CD4-positive, CD25-positive, alpha-beta regulatory T cell (primary cell): ENCODE measurements around the gene METTL1. TPM values are rescaled to one million over a fixed set of nuclear protein-coding genes. Genes with fewer than 3 reads are reported as not detected.

Source experiments
- ATAC-seq, 2 donors: fragments of 150-1000 bp; cut with Tn5 transposase; one replicate each; pipeline ENCODE4 v1.10.0; 2021; ENCODE audit warnings: low read depth in 2 of 2, moderate number of reproducible peaks in 2 of 2, moderate library complexity in 1 of 2
- DNase-seq, 3 donors: peaks; one replicate each; pipeline versions ENCODE4 v3.0.0 to v3.0.0-alpha.2; 2012 to 2022; ENCODE audit warnings: mixed read lengths in 1 of 3
- H3K27ac ChIP-seq: one replicate; pipeline ENCODE4 v1.7.0; 2013; ENCODE audit warnings: mild to moderate bottlenecking, low read length; ENCODE audit not compliant: insufficient read depth, poor library complexity, severe bottlenecking
- H3K27me3 ChIP-seq: one replicate; pipeline ENCODE4 v1.7.0; 2013; ENCODE audit warnings: low read length; ENCODE audit not compliant: control insufficient read depth, insufficient read depth
- H3K36me3 ChIP-seq: one replicate; pipeline ENCODE4 v1.7.0; 2013; ENCODE audit warnings: mild to moderate bottlenecking, low read length, moderate library complexity; ENCODE audit not compliant: control insufficient read depth, insufficient read depth
- H3K4me1 ChIP-seq: 2 replicates; pipeline ENCODE4 v1.7.0; 2013; ENCODE audit warnings: mild to moderate bottlenecking, low read length; ENCODE audit not compliant: insufficient read depth, control insufficient read depth, poor library complexity, severe bottlenecking
- H3K4me3 ChIP-seq: one replicate; pipeline ENCODE4 v1.7.0; 2013; ENCODE audit warnings: low read depth, mild to moderate bottlenecking, low read length, moderate library complexity
- H3K9me3 ChIP-seq, 2 experiments: 1 replicate in 1 of 2; 2 replicates in 1 of 2; pipeline ENCODE4 v1.7.0; 2013; ENCODE audit warnings: low read length in 2 of 2, mild to moderate bottlenecking in 1 of 2, moderate library complexity in 1 of 2; ENCODE audit not compliant: control insufficient read depth in 2 of 2
- H3K27ac Mint-ChIP-seq, 3 donors: one replicate each; pipeline ENCODE4 v1.8.0; 2020 to 2022; ENCODE audit warnings: mild to moderate bottlenecking in 3 of 3, mixed read lengths in 3 of 3, moderate library complexity in 2 of 3
- H3K27me3 Mint-ChIP-seq: one replicate; pipeline ENCODE4 v1.8.0; 2022; ENCODE audit warnings: mild to moderate bottlenecking, mixed read lengths
- H3K36me3 Mint-ChIP-seq: one replicate; pipeline ENCODE4 v1.8.0; 2020; ENCODE audit warnings: mixed read lengths
- H3K4me1 Mint-ChIP-seq, 4 donors: one replicate each; pipeline ENCODE4 v1.8.0; 2020 to 2022; ENCODE audit warnings: mixed read lengths in 4 of 4, mild to moderate bottlenecking in 1 of 4
- H3K4me3 Mint-ChIP-seq, 4 donors: one replicate each; pipeline ENCODE4 v1.8.0; 2020 to 2022; ENCODE audit warnings: mild to moderate bottlenecking in 4 of 4, mixed read lengths in 4 of 4, moderate library complexity in 3 of 4
- H3K9me3 Mint-ChIP-seq, 7 donors: one replicate each; pipeline ENCODE4 v1.8.0; 2020 to 2022; ENCODE audit warnings: mixed read lengths in 7 of 7, mild to moderate bottlenecking in 3 of 7, moderate library complexity in 2 of 7
- polyA plus RNA-seq, 4 donors: library from polyadenylated mRNA; unstranded; fragments of 300-500 nt; fragmentation: Illumina TruSeq; gene quantifications; one replicate each; pipeline ENCODE4 v1.2.3, GENCODE V29; 2021
- total RNA-seq: library from RNA; stranded (reverse); gene quantifications from one replicate; pipeline ENCODE4 v1.2.3, GENCODE V29; 2022

Gene METTL1
- total and polyA plus RNA-seq, 5 donors from 2014 or later: 3.5 to 10.8 (median 7.1) TPM

DNA sequence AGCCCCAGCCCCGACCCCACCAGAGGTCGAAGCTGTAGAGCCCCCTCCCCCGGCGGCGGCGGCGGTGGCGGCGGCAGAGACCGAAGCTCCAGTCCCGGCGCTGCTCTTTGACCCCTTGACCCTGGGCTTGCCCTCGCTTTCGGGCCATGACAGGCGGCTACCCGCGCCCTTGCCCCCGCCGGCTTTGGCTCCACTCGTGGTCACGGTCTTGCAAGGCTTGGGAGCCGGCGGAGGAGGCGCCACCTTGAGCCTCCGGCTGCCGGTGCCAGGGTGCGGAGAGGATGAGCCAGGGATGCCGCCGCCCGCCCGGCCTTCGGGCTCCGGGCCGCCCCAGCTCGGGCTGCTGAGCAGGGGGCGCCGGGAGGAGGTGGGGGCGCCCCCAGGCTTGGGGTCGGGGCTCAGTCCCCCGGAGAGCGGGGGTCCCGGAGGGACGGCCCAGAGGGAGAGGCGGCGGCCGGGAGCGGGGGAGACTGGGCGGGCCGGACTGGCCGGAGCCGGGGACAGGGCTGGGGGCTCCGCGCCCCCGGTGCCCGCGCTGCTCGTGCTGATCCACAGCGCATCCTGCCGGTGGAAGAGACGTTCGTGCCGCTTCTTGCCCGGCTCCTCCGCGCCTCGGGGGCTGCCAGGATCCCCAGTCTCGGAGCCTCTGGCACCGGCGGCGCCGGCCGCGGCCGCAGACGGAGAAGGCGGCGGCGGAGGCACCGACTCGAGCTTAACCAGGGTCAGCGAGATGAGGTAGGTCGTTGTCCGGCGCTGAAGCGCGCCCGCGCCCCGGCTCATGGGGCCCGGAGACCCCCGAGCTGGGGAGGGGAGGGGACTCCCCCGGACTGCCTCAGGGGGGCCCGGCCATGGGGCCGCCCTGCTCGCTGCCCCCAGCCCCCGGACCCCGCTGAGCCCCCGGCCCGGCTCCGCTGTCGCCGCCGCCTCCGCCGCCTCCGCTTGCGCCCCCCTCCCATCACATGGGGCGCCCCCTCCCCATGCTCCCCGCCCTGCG is 34.1 kb downstream of the METTL1 start:
- Histone ChIP-seq H3K27ac (no peak overlapping the region), H3K36me3 (peaks cover 37% of the 10 kb centered on the region), H3K4me1 (peaks cover 42% of the 10 kb centered on the region), H3K9me3 (no peaks in the 10 kb centered on the region), H3K4me3 (no peak overlapping the region), H3K27me3 (no peaks in the 10 kb centered on the region)
- Mint-ChIP-seq H3K9me3 (peaks cover 0 to 2% (median 0%) of the 10 kb centered on the region in 7 donors), H3K4me1 (peaks cover 0 to 53% (median 31%) of the 10 kb centered on the region in 4 donors), H3K27ac (no peak overlapping the region), H3K36me3 (peaks cover 27% of the 10 kb centered on the region), H3K4me3 (no peak overlapping the region), H3K27me3 (no peaks in the 10 kb centered on the region)
- ATAC-seq: no peak
- no peak for DNase-seq

DNA sequence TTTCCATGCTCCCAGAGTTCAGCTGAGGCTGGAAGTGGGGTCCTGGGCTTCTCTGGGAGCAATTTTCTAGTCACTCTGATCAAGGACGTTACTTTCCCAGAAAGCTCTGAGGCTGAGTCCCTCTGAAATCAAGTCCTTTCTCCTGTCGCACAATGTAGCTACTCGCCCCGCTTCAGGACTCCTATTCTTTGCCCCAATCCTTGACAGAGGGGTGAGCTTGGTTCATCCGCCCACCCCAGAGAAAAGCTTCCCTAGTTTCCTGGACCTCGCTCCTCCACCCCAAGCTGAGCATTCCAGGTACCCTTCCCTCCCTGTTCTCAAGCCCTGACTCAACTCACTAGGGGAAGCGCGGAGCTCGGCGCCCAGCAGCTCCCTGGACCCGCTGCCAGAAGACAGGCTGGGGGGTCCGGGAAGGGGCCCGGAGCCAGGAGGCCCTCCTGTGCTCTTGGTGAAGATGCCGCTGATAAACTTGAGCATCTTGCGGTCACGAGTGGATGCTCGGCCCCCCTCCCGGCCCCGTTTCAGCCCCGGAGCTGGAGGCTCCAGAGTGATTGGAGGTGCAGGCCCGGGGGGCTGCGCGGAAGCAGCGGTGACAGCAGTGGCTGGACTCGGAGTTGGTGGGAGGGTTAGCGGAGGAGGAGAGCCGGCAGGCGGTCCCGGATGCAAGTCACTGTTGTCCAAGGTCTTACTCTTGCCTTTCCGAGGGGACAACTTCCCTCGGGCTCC is 35.0 kb downstream of the METTL1 start:
- Histone ChIP-seq H3K27me3 (no peaks in the 10 kb centered on the region), H3K9me3 (no peaks in the 10 kb centered on the region), H3K4me1 (peaks cover 34% of the 10 kb centered on the region), H3K27ac (no peak overlapping the region), H3K36me3 (peaks cover 46% of the 10 kb centered on the region), H3K4me3 (no peak overlapping the region)
- ATAC-seq (no peak), DNase-seq (no peak)
- Mint-ChIP-seq H3K27ac (peak overlapping the region in 2 of 3 donors; percentile 23 to 51), H3K27me3 (no peaks in the 10 kb centered on the region), H3K9me3 (peaks cover 0 to 2% (median 0%) of the 10 kb centered on the region in 7 donors), H3K36me3 (peaks cover 35% of the 10 kb centered on the region), H3K4me1 (peaks cover 0 to 46% (median 29%) of the 10 kb centered on the region in 4 donors), H3K4me3 (peak overlapping the region in 3 of 4 donors; percentile 29 to 59 (median 32))

DNA sequence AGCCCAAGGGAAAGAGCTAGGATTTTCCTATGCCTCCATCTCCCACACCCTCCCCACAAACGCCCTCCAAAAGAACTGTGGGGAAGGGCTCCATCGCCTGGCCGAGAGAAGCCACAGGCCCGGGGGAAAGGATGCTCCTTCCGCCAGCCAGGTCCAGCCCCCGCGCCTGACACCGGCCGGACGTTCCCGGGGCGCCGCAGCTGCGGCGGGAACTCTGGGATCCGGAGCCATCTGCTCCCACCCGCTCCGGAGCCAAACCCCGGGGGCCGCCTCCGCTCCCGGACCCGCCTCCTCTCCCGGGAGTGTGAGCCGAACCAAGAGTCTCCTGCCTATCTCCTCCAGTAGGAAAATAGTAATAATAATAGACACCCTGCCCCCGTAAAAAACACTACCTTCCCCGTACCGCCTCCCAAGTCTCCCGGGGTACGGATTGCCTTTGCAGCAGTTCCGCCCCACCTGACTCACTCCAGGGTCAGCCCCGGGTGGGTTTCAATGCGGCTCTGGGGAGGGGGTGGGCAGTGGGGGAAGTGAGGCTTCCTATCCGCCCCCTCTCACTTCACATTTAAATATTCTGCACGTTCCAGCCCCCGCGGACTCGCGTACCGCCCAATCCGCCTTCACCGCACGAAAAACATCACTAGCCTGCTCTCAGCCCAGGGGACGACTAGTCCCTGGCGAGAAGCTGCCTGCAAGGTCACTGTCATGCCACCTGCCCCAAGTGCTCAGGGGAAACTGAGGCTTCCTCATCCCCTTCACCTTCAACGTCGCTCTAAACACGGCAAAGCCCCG is 35.8 kb downstream of the METTL1 start:
- Mint-ChIP-seq H3K9me3 (peaks cover 0 to 2% (median 0%) of the 10 kb centered on the region in 7 donors), H3K27ac (peak overlapping the region in 1 of 3 donors; percentile 51), H3K4me1 (peaks cover 0 to 38% (median 25%) of the 10 kb centered on the region in 4 donors), H3K36me3 (peaks cover 40% of the 10 kb centered on the region), H3K27me3 (no peaks in the 10 kb centered on the region), H3K4me3 (peak overlapping the region in 1 of 4 donors; percentile 59)
- Histone ChIP-seq H3K9me3 (no peaks in the 10 kb centered on the region), H3K4me1 (peaks cover 26% of the 10 kb centered on the region), H3K36me3 (peaks cover 53% of the 10 kb centered on the region), H3K27ac (no peak overlapping the region), H3K27me3 (no peaks in the 10 kb centered on the region), H3K4me3 (no peak overlapping the region)
- no peak for DNase-seq
- no peak for ATAC-seq

DNA sequence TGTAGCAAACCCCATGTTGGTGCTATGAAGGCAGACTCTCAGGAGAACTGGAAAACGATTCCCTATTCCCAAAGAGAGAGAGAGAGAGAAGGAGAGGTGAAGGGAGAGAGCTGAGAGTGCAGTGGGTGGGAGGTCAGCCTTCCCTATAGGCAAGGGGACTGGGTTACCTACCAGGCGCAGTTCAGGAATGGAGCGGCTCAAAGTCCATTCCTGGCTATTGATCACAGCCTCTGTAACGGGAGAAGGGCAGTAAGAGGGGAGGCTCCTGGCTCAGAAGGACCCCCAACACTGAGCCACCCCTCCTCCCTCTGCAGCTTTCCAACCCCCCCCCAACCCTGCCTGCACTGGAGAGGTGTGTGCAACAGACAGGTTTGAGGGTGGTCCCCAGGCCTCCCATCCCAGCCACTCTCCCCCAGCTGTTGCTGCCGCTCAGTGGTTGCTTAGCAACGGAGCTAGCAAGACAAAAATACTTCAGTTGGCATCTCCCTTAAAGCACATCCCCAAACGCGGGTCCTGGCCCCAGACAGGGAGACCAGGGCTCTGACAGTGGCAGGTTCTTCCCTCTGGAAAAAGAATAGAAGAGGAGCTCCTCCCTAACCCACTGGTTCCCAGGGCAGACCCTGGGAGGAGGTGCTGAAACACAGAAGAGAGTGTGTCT is 36.6 kb downstream of the METTL1 start:
- no peaks in the 10 kb centered on the region for H3K9me3 ChIP-seq

DNA sequence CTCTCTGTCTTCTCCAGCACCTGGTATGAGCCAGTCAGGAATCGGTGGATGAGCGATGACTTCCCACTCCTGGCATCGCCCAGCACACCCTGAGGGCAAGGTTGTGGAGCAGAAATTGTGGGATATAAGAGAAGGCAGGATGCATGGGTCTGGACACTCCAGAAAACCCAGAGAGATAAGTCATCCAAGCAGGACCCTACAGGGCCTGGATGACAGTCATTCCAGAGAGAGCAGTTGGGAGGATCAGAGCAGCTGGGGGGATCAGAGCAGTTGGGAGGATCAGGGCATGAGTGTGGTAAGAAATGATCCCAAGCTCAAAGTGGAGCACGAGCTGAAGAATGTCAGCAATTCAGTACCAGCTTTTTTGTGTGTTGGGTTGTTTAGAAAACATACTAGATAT is 37.3 kb downstream of the METTL1 start:
- Mint-ChIP-seq H3K36me3 (peaks cover 44% of the 10 kb centered on the region), H3K4me1 (peaks cover 0 to 25% (median 17%) of the 10 kb centered on the region in 4 donors), H3K9me3 (no peaks in the 10 kb centered on the region), H3K27ac (peak overlapping the region; percentile 55 to 89 (median 67)), H3K27me3 (no peaks in the 10 kb centered on the region), H3K4me3 (peak overlapping the region in 2 of 4 donors; percentile 81 to 86)
- peaks cover 12% of the 10 kb centered on the region for H3K4me1 ChIP-seq
- no peaks in the 10 kb centered on the region for H3K27me3 ChIP-seq
- no peaks in the 10 kb centered on the region for H3K9me3 ChIP-seq
- H3K27ac ChIP-seq: peak overlapping the region; percentile 37
- H3K4me3 ChIP-seq: no peak overlapping the region
- no peak for ATAC-seq
- H3K36me3 ChIP-seq: peaks cover 68% of the 10 kb centered on the region
- no peak for DNase-seq

More for the DNA sequence above, 36.6 kb downstream of the METTL1 start:
- Mint-ChIP-seq H3K4me1 (peaks cover 0 to 31% (median 18%) of the 10 kb centered on the region in 4 donors), H3K9me3 (no peaks in the 10 kb centered on the region), H3K4me3 (peak overlapping the region in 2 of 4 donors; percentile 68 to 81), H3K36me3 (peaks cover 40% of the 10 kb centered on the region), H3K27me3 (no peaks in the 10 kb centered on the region), H3K27ac (peak overlapping the region; percentile 55 to 68 (median 67))
- H3K27me3 ChIP-seq: no peaks in the 10 kb centered on the region
- H3K4me3 ChIP-seq: no peak overlapping the region
- peaks cover 62% of the 10 kb centered on the region for H3K36me3 ChIP-seq
- H3K27ac ChIP-seq: peak overlapping the region; percentile 23
- ATAC-seq (no peak), DNase-seq (no peak)
- peaks cover 19% of the 10 kb centered on the region for H3K4me1 ChIP-seq

DNA sequence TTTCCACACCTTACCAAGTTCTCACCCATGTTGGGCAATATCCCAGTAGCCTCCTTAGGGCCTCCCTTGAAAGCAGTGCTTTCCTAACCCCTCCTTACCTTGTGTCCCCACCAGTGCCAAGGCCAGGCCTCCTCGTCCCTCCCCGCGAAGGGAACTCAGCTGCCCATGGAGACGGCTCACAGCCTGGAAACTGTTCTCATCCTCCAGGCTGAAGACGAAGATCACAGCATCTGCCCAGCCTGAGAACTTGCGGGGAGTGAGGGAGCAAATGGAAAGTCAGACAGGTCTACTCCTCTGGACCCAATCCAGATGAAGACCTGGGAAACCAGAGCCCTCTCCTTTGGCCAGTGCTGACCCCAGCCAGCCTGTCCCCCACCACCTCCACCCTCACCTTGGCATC is 38.0 kb downstream of the METTL1 start:
- Mint-ChIP-seq H3K36me3 (peaks cover 49% of the 10 kb centered on the region), H3K27ac (peak overlapping the region in 1 of 3 donors; percentile 76), H3K4me1 (peaks cover 0 to 19% (median 12%) of the 10 kb centered on the region in 4 donors), H3K27me3 (no peaks in the 10 kb centered on the region), H3K4me3 (no peak overlapping the region), H3K9me3 (no peaks in the 10 kb centered on the region)
- Histone ChIP-seq H3K4me3 (no peak overlapping the region), H3K27ac (peak overlapping the region; percentile 37), H3K4me1 (peaks cover 5% of the 10 kb centered on the region), H3K27me3 (no peaks in the 10 kb centered on the region), H3K36me3 (peaks cover 72% of the 10 kb centered on the region), H3K9me3 (no peaks in the 10 kb centered on the region)
- DNase-seq (no peak), ATAC-seq (no peak)
